Type B pancreatic cell (in vitro differentiated cells): ENCODE measurements around the gene PPBP. TPM values are rescaled to one million over a fixed set of nuclear protein-coding genes. Genes with fewer than 3 reads are reported as not detected.
"Not testable (repeated sequence)": the region's sequence is repeated elsewhere in the genome, so short reads cannot be mapped to it uniquely, and the experiment has no call there.

Experiments used
- DNase-seq: peaks from one replicate; pipeline ENCODE4 v3.0.0; 2021; ENCODE audit warnings: mixed read lengths; ENCODE audit not compliant: unreplicated experiment; ENCODE audit errors: extremely low spot score
- H3K27ac Mint-ChIP-seq: 2 replicates; pipeline ENCODE4 v1.8.0; 2021; ENCODE audit warnings: mild to moderate bottlenecking, mixed read lengths
- H3K27me3 Mint-ChIP-seq: 2 replicates; pipeline ENCODE4 v1.8.0; 2021; ENCODE audit warnings: mixed read lengths
- H3K36me3 Mint-ChIP-seq: 2 replicates; pipeline ENCODE4 v1.8.0; 2021; ENCODE audit warnings: mixed read lengths
- H3K4me1 Mint-ChIP-seq: one replicate; pipeline ENCODE4 v1.8.0; 2021; ENCODE audit warnings: mixed read lengths; ENCODE audit not compliant: unreplicated experiment
- H3K4me3 Mint-ChIP-seq: 2 replicates; pipeline ENCODE4 v1.8.0; 2021; ENCODE audit warnings: mild to moderate bottlenecking, mixed read lengths
- H3K9me3 Mint-ChIP-seq: 2 replicates; pipeline ENCODE4 v1.8.0; 2021; ENCODE audit warnings: mixed read lengths
- CTCF ChIP-seq: fragments of 200-600 bp; sonication (generic); conservative IDR thresholded peaks from 2 replicates; pipeline ENCODE4 v1.5.0; 2021; ENCODE audit warnings: antibody characterized with exemption, mild to moderate bottlenecking
- total RNA-seq: library from RNA; stranded (reverse); gene quantifications from 2 replicates; pipeline ENCODE4 v1.2.1, GENCODE V29; 2021; ENCODE audit warnings: low replicate concordance

PPBP gene
- total RNA-seq, 1 donor from 2014 or later: 0.60 TPM

- Mint-ChIP-seq H3K27ac (no peak overlapping the region), H3K27me3 (peaks cover 39% of the 10 kb centered on the region), H3K9me3 (no peaks in the 10 kb centered on the region), H3K36me3 (no peaks in the 10 kb centered on the region), H3K4me1 (no peaks in the 10 kb centered on the region), H3K4me3 (no peak overlapping the region)
- no peak for TF ChIP-seq CTCF
- DNase-seq: no peak
These were observed 3.1 kb downstream of the PPBP start for GRCh38 chr4:73984736-73985527.

GRCh38 chr4:73981175-73981574, 6.8 kb downstream of the PPBP start:
- H3K27ac Mint-ChIP-seq, H3K36me3 Mint-ChIP-seq, H3K4me3 Mint-ChIP-seq, DNase-seq, H3K9me3 Mint-ChIP-seq, H3K4me1 Mint-ChIP-seq: not testable (repeated sequence)
- H3K27me3 Mint-ChIP-seq: peaks cover 35% of the 10 kb centered on the region

GRCh38 chr4:73979407-73979957, 8.5 kb downstream of the PPBP start:
- Mint-ChIP-seq H3K4me3 (no peak overlapping the region), H3K27me3 (peaks cover 35% of the 10 kb centered on the region), H3K36me3 (no peaks in the 10 kb centered on the region), H3K9me3 (no peaks in the 10 kb centered on the region), H3K27ac (no peak overlapping the region), H3K4me1 (no peaks in the 10 kb centered on the region)
- no peak for DNase-seq
- no peak for TF ChIP-seq CTCF

- no peak overlapping the region for H3K27ac Mint-ChIP-seq
- H3K36me3 Mint-ChIP-seq: no peaks in the 10 kb centered on the region
- no peak overlapping the region for H3K4me3 Mint-ChIP-seq
- no peaks in the 10 kb centered on the region for H3K4me1 Mint-ChIP-seq
- peaks cover 35% of the 10 kb centered on the region for H3K27me3 Mint-ChIP-seq
- TF ChIP-seq CTCF: no peak
- DNase-seq: no peak
- no peaks in the 10 kb centered on the region for H3K9me3 Mint-ChIP-seq
These were observed 9.1 kb downstream of the PPBP start for GRCh38 chr4:73978886-73979285.

GRCh38 chr4:73976716-73977115, 11.3 kb downstream of the PPBP start:
- Mint-ChIP-seq H3K27ac (no peak overlapping the region), H3K4me3 (no peak overlapping the region), H3K4me1 (no peaks in the 10 kb centered on the region), H3K27me3 (peaks cover 23% of the 10 kb centered on the region), H3K9me3 (no peaks in the 10 kb centered on the region), H3K36me3 (no peaks in the 10 kb centered on the region)
- no peak for TF ChIP-seq CTCF
- DNase-seq: no peak

GRCh38 chr4:73976217-73976616, 11.8 kb downstream of the PPBP start:
- TF ChIP-seq CTCF: no peak
- peaks cover 20% of the 10 kb centered on the region for H3K27me3 Mint-ChIP-seq
- no peak for DNase-seq
- H3K4me3 Mint-ChIP-seq: no peak overlapping the region
- H3K36me3 Mint-ChIP-seq: no peaks in the 10 kb centered on the region
- H3K27ac Mint-ChIP-seq: no peak overlapping the region
- H3K9me3 Mint-ChIP-seq: no peaks in the 10 kb centered on the region
- H3K4me1 Mint-ChIP-seq: no peaks in the 10 kb centered on the region
